ENCODE data around the gene MEF2A. TPM values are rescaled to one million over a fixed set of nuclear protein-coding genes. Genes with fewer than 3 reads are reported as not detected.
A peak's percentile ranks its signal among the peaks of the same experiment; 100 is the strongest.

Gene MEF2A
- total RNA-seq, 1 experiment from 2014 or later, result 29.6 TPM

DNA sequence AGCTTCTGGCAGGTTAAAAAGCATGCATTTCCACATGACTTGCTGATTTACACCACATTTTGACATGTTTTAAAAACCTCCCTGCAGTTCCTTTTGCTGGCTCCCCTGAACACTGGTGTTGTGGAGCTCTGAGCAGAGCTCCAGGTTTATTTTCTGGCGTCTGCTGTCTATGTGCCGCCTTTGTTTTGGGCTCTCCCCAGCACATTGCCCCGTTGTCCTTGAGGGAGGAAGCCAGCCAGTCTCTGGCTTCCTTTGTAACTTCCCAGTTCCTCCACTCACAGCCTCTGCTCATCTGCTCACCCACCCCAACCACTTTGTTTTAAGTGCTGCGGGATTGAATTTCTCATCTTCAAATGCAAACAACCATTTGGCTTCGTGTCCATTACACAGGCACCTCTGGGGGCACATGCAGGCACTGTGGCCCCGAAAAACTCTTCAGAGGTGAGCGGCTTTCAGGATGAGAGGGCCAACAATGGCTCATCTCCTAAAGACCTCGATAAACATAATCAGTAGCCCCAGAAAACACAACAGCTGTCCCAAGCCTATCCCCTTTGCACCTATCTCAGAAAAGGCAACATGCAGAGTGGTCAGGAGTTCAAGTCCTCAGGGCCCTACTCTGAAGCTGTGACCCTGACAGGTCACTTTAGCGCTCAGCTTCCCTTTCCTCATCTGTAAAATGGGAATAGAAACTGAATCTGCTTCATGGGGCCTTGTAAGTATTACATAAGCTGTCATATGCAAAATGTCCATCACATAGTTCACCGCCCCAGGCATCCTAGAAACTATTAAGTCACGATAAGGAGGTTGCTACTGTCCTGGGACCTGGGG, 1.3 kb upstream of the MEF2A start:
- H3K27me3 ChIP-seq (ENCODE audit: insufficient read depth, low read length), result peaks cover 3% of the 10 kb centered on the region; the same call in 1 of the 2 replicates
- ATAC-seq (no peak), DNase-seq (ENCODE audit: low read depth, low spot score) (no peak)
- peak overlapping the region; percentile 80; the same call in 1 of the 2 replicates for H3K27ac ChIP-seq (ENCODE audit: low read depth, low read length)
- ChIA-PET POLR2A (no interaction called here), CTCF (no interaction called here), RAD21 (ENCODE audit: low non-redundant PET in 1 of 2, low total read pairs in 2 of 2, uncharacterized antibody in 2 of 2, unreplicated experiment in 2 of 2) (no interaction called here)
- H3K4me2 ChIP-seq (ENCODE audit: low read length), result peak overlapping the region; percentile 77
- H3K79me2 ChIP-seq (ENCODE audit: insufficient read depth, low read length), result peaks cover 31% of the 10 kb centered on the region
- H3K9me2 ChIP-seq (ENCODE audit: insufficient read depth), result no peaks in the 10 kb centered on the region
- no peak overlapping the region for H2AFZ ChIP-seq (ENCODE audit: low read depth, low read length, poor library complexity, severe bottlenecking)
- peaks cover 6 to 15% of the 10 kb centered on the region in 2 experiments; a peak in 3 of 4 replicates for H3K4me1 ChIP-seq (ENCODE audit: control insufficient read depth in 1 of 2, insufficient read depth in 2 of 2, low read length in 2 of 2)
- H3K4me3 ChIP-seq (replicated peaks in 1 of 2; ENCODE audit: low read depth in 1 of 2, low read length in 2 of 2), result peak overlapping the region; percentile 35 to 48
- no peaks in the 10 kb centered on the region for H3K36me3 ChIP-seq (ENCODE audit: control insufficient read depth in 1 of 2, insufficient read depth in 2 of 2, low read length in 2 of 2)
- no peak overlapping the region for H3K9ac ChIP-seq (ENCODE audit: low read length)
- no peaks in the 10 kb centered on the region for H3K9me3 ChIP-seq (ENCODE audit: control insufficient read depth in 1 of 2, insufficient read depth in 1 of 2, low read depth in 1 of 2, low read length in 2 of 2)
- intact Hi-C loops (cut with micrococcal nuclease), result loop anchor here (5.0 kb wide), 1 partner anchor 138 kb away; no protein-coding TSS in a partner anchor
- TSS peak; percentile 78 for BruUV-seq (replicated peaks)
- H4K20me1 ChIP-seq (ENCODE audit: insufficient read depth), result peaks cover 8% of the 10 kb centered on the region; the same call in 1 of the 2 replicates
- no peak for TF ChIP-seq YY1 (IDR thresholded peaks at IDR 0.05; ENCODE audit: extremely low read depth, insufficient replicate concordance, low read depth, low read length)
- TF ChIP-seq, protein P1, sequence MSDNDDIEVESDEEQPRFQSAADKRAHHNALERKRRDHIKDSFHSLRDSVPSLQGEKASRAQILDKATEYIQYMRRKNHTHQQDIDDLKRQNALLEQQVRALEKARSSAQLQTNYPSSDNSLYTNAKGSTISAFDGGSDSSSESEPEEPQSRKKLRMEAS (IDR thresholded peaks at IDR 0.05), result no peak
- TF ChIP-seq POLR2A (IDR thresholded peaks at IDR 0.05; ENCODE audit: borderline replicate concordance, extremely low read depth, insufficient read depth, insufficient read length), result no peak
- TF ChIP-seq TCF7L2 (IDR thresholded peaks at IDR 0.05; ENCODE audit: borderline replicate concordance, extremely low read depth, insufficient read depth, insufficient read length), result no peak
- TF ChIP-seq SIN3A (IDR thresholded peaks at IDR 0.05; ENCODE audit: low read depth), result no peak
- TF ChIP-seq EGR1 (IDR thresholded peaks at IDR 0.05; ENCODE audit: low read depth), result no peak
- TF ChIP-seq, protein P2, sequence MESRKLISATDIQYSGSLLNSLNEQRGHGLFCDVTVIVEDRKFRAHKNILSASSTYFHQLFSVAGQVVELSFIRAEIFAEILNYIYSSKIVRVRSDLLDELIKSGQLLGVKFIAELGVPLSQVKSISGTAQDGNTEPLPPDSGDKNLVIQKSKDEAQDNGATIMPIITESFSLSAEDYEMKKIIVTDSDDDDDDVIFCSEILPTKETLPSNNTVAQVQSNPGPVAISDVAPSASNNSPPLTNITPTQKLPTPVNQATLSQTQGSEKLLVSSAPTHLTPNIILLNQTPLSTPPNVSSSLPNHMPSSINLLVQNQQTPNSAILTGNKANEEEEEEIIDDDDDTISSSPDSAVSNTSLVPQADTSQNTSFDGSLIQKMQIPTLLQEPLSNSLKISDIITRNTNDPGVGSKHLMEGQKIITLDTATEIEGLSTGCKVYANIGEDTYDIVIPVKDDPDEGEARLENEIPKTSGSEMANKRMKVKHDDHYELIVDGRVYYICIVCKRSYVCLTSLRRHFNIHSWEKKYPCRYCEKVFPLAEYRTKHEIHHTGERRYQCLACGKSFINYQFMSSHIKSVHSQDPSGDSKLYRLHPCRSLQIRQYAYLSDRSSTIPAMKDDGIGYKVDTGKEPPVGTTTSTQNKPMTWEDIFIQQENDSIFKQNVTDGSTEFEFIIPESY (IDR thresholded peaks at IDR 0.05; ENCODE audit: extremely low read depth, insufficient replicate concordance, low read length), result no peak
- no peak for TF ChIP-seq SRF (IDR thresholded peaks at IDR 0.05; ENCODE audit: low read depth)
- TF ChIP-seq, protein P3, sequence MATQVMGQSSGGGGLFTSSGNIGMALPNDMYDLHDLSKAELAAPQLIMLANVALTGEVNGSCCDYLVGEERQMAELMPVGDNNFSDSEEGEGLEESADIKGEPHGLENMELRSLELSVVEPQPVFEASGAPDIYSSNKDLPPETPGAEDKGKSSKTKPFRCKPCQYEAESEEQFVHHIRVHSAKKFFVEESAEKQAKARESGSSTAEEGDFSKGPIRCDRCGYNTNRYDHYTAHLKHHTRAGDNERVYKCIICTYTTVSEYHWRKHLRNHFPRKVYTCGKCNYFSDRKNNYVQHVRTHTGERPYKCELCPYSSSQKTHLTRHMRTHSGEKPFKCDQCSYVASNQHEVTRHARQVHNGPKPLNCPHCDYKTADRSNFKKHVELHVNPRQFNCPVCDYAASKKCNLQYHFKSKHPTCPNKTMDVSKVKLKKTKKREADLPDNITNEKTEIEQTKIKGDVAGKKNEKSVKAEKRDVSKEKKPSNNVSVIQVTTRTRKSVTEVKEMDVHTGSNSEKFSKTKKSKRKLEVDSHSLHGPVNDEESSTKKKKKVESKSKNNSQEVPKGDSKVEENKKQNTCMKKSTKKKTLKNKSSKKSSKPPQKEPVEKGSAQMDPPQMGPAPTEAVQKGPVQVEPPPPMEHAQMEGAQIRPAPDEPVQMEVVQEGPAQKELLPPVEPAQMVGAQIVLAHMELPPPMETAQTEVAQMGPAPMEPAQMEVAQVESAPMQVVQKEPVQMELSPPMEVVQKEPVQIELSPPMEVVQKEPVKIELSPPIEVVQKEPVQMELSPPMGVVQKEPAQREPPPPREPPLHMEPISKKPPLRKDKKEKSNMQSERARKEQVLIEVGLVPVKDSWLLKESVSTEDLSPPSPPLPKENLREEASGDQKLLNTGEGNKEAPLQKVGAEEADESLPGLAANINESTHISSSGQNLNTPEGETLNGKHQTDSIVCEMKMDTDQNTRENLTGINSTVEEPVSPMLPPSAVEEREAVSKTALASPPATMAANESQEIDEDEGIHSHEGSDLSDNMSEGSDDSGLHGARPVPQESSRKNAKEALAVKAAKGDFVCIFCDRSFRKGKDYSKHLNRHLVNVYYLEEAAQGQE (IDR thresholded peaks at IDR 0.05; ENCODE audit: low read depth), result no peak
